GM18909 (cell line): Measurements from ENCODE around the gene IL32.

Source experiments
- ATAC-seq: cut with Tn5 transposase; IDR thresholded peaks from one replicate; pipeline ENCODE4 v1.9.1; 2021; ENCODE audit warnings: mild to moderate bottlenecking; ENCODE audit not compliant: unreplicated experiment, poor library complexity

Gene IL32, protein sequence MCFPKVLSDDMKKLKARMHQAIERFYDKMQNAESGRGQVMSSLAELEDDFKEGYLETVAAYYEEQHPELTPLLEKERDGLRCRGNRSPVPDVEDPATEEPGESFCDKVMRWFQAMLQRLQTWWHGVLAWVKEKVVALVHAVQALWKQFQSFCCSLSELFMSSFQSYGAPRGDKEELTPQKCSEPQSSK

GRCh38 chr16:3065069-3065741 is at the start of gene IL32:
TSS of gene IL32 (plus strand) at chr16:3065640. CDS start at chr16:3065812, 172 bp downstream.
- ATAC-seq, result no peak

- no peak for ATAC-seq
Observed at GRCh38 chr16:3015865-3016521, 49.4 kb upstream of the IL32 start.

GRCh38 chr16:3017344-3017743 is 48.1 kb upstream of the IL32 start:
- no peak for ATAC-seq

- no peak for ATAC-seq
Observed at GRCh38 chr16:3017794-3018506, 47.5 kb upstream of the IL32 start, which contains the start of gene CLDN6. TSS of gene CLDN6 (minus strand) at chr16:3018183. CDS start at chr16:3016021, 2,162 bp downstream.

GRCh38 chr16:3019594-3020246 is 45.7 kb upstream of the IL32 start:
- ATAC-seq, result no peak

DNA sequence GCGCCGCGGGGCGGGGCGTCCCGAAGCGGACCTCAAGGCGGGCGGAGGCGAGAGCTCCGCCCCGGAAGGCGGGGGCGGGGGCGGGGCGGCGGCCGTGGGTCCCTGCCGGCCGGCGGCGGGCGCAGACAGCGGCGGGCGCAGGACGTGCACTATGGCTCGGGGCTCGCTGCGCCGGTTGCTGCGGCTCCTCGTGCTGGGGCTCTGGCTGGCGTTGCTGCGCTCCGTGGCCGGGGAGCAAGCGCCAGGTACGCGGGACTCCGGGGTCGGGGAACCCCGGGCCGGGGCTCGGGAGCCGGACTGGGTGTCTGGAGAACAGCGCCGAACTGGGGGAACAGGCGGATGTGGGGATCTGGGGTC is 45.2 kb upstream of the IL32 start, which contains the start of gene TNFRSF12A:
TNFRSF12A (plus strand) TSS at position 122 of the 357 bp plus-strand sequence; CDS start at position 152, 30 bp downstream.
- ATAC-seq, result no peak

DNA sequence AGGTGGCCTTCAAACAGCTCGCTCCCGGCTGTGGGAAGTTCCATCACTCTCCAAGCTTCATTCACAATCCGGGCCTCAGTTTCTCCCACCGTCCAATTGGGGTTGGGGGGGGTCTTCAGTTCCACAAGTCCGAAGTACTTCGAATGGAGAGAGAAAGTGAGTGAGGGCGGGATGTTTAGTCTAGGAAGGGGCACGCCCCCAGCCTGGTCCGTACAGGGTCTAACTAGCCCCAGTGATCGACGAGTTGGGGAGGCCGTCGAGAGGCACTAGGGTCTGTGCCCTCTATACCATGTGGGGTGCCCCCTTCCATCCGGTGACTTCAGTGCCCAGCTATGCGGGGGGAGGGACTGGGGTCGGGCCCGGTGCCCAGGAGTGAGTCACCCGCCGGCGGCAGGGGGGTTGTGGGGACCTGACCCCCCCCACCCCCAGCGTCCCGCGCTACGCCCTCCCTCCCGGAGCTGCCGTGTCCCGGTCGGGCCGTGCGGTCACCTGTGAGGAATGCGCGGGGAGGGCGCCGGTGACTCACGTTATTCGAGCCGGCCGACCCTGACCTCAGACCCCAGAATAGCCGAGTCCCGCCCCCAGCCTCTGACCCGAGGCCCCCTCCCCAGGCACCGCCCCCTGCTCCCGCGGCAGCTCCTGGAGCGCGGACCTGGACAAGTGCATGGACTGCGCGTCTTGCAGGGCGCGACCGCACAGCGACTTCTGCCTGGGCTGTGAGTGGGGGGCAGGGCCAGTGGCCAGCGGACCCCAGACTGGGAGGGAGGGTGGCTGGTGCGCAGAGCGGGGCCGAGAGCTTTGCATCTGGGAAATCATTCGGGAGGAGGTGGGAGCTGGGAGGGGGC is 44.6 kb upstream of the IL32 start:
- no peak for ATAC-seq

- ATAC-seq, result no peak
Observed at GRCh38 chr16:3021449-3022207, 43.8 kb upstream of the IL32 start.

DNA sequence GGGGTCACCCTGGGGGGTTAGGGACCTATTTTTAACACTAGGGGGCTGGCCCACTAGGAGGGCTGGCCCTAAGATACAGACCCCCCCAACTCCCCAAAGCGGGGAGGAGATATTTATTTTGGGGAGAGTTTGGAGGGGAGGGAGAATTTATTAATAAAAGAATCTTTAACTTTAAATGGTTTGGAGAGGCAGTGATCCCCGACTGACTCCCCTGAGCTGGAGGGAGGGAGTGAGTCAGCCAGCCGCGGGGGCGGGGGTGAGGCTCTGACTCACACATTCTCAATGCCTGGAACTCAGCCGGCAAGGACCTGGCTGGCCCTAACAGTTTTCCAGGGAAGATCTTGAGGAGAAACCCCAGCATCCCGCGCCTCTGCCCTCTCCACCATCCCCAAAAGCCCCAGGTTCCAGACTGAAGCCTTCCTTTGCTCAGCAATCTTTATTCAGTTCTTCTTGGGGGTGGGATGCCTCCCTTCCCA is 43.2 kb upstream of the IL32 start:
- no peak for ATAC-seq

DNA sequence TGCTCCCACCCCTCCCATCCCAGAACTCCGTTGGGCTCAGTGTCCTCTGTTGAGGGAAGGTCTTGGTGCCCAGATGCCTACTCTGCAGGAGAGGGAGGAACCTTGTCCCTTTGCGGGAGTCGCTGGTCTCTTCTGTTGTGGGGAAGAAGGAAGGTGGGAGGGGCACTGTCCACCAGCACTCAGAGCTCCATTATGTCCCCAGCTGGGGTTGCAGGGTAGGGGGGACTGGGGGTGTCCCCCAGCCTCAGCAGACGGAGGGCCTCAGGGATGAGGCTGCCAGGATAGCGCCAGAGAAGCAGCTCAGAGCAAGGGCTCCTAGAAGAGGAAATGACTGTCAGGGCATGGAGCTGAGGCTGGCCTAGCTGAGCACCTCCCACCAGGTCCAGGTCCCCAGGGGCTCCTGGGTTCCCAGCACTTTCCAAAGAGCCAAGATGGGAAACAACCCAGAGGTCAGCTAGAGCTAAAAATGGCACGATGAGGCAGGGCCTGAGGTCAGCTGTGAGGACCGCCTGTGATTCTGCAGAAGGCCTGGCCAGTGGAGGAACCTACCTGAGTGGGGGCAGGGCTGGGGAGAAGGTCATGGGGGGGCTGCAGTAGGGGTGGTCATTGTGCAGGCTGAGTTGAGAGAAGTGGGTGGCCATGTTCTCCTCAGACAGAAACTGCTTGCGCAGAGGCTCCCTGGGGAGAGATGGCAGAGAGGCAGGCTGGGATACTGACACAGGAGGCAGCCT is 42.6 kb upstream of the IL32 start:
- no peak for ATAC-seq

- ATAC-seq, result no peak
Observed at GRCh38 chr16:3023415-3023668, 42.1 kb upstream of the IL32 start.

GRCh38 chr16:3023669-3024478 is 41.6 kb upstream of the IL32 start, which contains the start of the genes HCFC1R1 and THOC6:
TSS of gene HCFC1R1 (minus strand) at chr16:3023942. CDS start at chr16:3023941, 1 bp downstream.
TSS of gene THOC6 (plus strand) at chr16:3024035. CDS start at chr16:3024327, 292 bp downstream.
- peak; percentile 72 for ATAC-seq

- no peak for ATAC-seq
Observed at GRCh38 chr16:3025032-3026002, 40.1 kb upstream of the IL32 start.

GRCh38 chr16:3026003-3026378 is 39.4 kb upstream of the IL32 start:
- ATAC-seq, result no peak

DNA sequence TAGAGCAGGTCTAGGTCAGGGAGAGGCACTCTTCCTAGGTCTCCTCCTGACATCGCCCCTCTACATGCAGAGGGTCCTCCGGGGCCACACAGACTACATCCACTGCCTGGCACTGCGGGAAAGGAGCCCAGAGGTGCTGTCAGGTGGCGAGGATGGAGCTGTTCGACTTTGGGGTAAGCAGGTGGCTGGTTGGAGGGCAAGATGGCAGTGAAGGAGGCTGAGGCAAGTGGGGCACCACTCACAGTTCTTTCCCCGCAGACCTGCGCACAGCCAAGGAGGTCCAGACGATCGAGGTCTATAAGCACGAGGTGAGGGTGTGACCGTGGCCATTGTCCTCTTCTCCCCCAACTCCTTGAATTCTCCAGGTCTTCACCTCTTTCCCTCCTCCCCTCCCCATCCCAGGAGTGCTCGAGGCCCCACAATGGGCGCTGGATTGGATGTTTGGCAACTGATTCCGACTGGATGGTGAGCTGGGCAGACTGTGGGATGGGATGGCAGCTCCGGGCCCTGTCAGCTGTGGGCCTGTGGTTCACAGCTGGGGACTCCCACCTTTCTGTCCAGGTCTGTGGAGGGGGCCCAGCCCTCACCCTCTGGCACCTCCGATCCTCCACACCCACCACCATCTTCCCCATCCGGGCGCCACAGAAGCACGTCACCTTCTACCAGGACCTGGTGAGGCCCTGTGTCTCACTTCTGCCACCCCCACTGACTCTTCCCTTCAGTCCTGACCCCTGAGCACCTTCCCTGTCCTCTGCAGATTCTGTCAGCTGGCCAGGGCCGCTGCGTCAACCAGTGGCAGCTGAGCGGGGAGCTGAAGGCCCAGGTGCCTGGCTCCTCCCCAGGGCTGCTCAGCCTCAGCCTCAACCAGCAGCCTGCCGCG is 38.6 kb upstream of the IL32 start:
- no peak for ATAC-seq
